HUDEP-2 (cell line): ENCODE measurements around the gene GPR153.
A peak's percentile ranks its signal among the peaks of the same experiment; 100 is the strongest.
"Not testable (repeated sequence)": the region's sequence is repeated elsewhere in the genome, so short reads cannot be mapped to it uniquely, and the experiment has no call there.

Source experiments
- DNase-seq, 76 experiments: peaks; one replicate each; lab custom pipeline; 2025; ENCODE audit not compliant: unreplicated experiment in 76 of 76; lab: John Stamatoyannopoulos, UW

The GPR153 gene

DNA sequence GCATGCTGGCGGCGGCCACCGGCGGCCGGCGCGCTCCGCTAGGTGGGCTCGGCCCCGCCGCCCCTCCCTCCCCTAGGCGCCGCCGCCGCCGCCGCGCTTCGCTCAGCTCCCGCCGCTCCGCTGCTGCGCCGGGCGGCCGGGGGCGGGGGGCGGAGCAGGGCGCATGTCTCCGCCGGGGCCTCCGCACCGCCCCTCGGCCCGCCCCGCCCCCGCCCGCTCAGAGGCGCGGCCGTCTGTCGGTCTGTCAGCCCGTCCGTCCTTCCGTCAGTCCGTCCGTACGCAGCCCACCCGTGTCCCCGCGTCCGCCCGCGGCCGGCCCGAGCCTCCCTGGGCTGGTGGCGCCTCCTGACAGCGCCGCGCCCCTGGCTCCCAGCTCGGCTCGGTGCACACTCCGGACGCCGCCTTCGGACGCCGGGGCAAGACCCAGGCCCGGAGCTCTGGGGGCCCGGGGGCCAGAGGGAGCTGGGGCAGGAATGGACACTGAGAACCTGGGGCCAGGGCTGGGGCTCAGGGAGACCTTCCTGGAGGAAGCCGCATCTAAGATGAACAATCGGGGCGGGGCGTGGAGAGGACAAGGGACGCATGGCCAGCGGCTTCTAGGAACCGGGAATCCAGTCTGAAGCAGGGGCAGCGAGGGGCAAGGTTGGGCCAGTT lies at the start of gene GPR153:
Gene GPR153 (minus strand): TSS at position 138 of the 654 bp plus-strand sequence. CDS start 6,193 bp downstream, outside the sequence.
- DNase-seq, result peak in 33 of 76 experiments; percentile 8 to 60 (median 30)

- DNase-seq, result no peak
These were observed 49.4 kb upstream of the GPR153 start for GRCh38 chr1:6310116-6310848.

DNA sequence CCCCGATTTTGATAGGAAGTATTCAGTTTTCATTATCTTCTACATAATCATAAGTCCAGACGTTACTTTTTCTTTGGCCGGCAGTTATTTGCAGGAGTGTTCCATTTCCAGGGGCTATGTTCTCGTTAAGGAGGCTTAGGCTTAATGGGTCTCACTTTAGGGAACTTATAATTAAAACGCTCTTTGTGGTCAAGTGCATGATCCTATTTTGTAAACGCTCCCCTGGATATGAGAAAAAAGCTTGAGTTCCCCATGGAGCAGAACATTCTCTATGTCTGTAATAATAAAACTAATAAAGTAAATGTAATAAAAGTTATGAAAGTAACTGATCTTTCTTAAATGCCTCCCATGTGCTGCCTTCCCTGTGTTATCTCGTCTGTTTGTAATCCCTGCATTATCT lies 48.7 kb upstream of the GPR153 start:
- no peak for DNase-seq

GRCh38 chr1:6308449-6308848 lies 47.6 kb upstream of the GPR153 start:
- no peak for DNase-seq

DNA sequence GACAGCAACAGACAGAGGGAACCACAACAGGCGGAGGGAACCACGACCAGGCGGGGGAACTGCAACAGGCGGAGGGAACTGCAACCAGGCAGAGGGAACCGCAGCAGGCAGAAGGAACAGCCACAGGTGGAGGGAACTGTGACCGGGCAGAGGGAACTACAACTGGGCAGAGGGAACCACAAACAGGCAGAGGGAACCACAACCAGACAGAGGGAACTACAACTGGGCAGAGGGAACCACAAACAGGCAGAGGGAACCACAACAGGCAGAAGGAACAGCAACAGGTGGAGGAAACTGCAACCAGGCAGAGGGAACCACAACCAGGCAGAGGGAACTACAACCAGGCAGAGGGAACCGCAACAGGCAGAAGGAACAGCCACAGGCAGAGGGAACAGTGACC lies 46.8 kb upstream of the GPR153 start:
- DNase-seq, result not testable (repeated sequence)

GRCh38 chr1:6307099-6307498 lies 46.2 kb upstream of the GPR153 start:
- no peak for DNase-seq

DNA sequence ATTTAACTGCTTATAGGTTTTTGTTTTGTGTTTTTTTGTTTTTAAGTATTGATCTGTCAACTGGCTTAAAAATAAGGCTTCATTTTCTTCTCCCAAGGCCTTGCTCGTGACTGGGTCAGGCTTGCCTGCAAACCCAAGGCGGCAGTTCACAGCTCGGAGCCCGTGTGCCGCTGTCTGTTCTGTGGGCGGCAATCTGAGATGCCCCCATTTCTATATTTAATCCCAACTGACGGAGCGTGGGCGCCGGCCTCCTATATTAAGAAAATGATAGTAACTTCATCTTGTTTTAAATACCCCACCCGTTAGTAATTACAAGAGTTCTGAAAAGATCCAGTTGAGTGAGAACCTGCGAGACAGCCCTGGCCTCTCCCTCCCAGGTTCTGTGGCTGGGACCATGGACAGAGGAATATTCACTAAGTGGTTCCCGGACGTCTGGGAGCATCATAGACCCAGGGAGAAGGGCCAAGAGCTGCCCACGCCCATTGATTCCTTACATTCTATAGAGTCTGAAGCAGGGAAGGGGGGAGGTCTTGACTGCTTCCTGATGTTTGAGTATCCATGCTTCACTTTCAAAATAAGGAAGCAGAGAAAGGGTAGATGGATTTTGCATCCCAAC lies 42.6 kb upstream of the GPR153 start:
- no peak for DNase-seq

DNA sequence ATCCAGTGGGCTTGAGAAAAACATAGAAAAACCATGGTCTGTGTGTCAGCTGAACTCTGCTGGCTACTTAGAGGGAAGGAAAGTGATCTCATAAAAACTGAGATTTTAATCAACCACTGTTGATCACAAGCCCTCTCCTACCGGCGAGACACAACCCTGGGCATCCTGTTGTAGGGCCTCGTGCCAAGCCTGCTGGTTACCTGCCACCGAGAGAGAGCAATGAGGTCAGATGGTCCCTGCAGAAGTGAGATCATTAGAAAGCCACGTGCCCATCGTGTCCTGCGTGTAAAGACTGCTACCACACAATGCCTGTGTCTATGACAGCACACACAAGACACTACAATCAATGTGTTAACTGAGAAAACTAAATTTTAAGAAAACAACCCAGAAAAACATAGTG lies 41.7 kb upstream of the GPR153 start:
- DNase-seq, result no peak

DNA sequence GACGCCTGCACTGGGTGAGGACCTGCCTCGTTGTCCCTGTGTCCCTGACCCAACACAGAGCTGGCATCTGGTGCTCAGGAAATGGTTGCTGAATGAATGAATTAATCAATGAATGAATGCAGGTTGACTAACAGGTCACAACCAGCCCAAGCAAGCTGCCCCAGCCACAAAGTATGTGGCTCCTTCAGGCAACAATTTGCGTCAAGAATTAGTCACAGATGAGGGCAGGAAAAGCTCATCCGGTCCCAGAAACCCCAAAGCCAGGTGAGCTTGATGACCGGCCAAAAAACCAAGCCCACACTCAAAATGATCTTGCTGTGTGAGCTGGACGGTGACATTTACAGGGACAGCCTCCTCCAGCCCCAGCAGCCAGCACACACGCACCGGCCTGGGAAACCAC lies 40.6 kb upstream of the GPR153 start:
- no peak for DNase-seq

DNA sequence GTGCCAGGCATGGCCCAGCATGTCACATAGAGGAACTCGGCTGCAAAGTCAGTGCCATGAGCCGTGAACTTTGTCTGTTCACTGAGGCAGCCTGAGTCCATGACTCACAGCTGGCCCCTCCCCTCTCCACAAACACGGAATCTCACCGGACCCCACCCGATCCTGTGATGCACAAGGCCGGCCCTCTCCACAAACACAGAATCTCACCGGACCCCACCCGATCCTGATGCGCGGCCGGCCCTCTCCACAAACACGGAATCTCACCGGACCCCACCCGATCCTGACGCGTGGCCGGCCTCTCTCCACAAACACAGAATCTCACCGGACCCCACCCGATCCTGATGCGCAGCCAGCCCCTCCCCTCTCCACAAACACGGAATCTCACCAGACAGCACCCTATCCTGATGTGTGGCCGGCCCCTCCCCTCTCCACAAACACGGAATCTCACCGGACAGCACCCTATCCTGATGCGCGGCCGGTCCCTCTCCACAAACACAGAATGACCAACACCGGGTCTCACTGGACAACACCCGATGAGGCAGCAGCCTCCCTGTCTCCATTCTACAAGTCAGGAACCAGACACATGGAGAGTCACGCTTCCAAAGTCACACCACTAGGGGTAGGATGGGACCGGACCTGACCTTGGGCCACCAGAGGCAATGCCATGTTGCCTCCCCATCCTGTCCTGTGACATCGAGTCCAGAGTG lies 39.6 kb upstream of the GPR153 start:
- no peak for DNase-seq

DNA sequence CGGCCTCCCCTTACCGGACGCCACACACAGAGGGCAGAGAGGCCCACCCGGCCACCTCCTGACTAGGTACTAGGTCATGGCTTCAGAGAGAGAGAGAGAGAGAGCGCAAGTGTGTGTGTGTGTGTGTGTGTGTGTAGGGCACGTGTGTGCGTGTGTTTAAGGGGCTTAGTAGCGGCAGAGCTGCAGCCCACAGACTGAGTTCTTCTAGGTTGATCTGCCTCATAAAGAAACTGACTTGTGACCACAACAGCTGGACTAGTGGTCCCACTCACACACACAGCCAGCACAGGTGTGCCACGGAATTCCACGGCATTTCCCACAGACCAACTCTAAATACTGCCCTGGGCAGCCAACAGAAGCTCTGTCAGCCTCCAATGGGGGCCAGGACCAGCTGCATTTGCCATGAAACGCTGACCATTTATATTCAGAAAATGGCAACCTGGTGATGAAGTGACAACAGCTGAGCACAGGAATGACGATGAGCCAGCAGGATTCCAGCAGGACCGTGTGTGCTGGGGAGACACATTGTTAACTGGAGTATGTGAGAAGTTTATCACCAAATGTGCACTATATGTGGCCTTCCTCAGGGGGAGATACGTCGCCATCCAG lies 38.8 kb upstream of the GPR153 start:
- no peak for DNase-seq

- no peak for DNase-seq
These were observed 38.1 kb upstream of the GPR153 start for GRCh38 chr1:6298940-6299465.

DNA sequence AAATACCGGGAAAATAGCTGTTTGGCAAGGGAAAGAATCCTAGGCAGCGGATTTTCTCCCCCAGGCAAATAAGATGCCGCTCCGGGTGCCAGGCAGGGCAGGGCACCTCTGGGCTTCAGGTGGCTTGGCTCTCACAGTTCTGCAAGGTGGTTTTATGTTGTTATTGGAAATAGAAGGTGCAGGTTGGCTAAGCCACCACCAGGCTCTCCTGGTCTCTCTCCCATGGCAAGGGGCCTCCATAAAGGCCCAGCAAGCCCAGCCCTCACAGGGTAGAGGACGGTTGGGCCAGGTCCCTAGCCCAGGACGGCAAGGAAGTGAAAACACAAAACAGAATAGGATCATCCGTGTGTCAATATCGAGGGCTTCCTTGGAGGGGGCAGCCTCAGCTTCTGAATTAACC lies 37.6 kb upstream of the GPR153 start:
- no peak for DNase-seq

GRCh38 chr1:6295910-6296309 lies 35.0 kb upstream of the GPR153 start:
- DNase-seq, result no peak

GRCh38 chr1:6294890-6295556 lies 34.1 kb upstream of the GPR153 start:
- no peak for DNase-seq

GRCh38 chr1:6294080-6294889 lies 33.4 kb upstream of the GPR153 start:
- no peak for DNase-seq

GRCh38 chr1:6292102-6292501 lies 31.2 kb upstream of the GPR153 start:
- DNase-seq, result no peak

DNA sequence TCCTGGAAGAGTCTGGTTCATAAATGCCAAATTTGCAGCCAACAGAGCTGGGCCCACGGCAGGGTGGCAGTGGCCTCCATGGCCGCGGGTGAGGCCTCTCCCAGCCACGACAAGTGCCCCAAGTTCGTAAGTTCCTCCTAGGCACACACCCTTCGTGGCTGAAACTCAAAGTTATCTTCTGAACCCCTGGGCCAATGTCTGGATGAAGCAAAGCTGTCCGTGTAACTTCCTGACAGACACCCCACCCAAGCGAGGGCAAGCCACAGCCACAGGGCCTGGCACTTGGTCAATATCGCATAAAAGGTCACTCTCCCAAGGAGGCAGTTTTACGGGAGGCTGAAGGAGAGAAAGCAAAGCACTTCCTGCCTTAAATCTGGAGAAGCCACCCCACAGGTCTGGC lies 27.8 kb upstream of the GPR153 start:
- DNase-seq, result no peak

DNA sequence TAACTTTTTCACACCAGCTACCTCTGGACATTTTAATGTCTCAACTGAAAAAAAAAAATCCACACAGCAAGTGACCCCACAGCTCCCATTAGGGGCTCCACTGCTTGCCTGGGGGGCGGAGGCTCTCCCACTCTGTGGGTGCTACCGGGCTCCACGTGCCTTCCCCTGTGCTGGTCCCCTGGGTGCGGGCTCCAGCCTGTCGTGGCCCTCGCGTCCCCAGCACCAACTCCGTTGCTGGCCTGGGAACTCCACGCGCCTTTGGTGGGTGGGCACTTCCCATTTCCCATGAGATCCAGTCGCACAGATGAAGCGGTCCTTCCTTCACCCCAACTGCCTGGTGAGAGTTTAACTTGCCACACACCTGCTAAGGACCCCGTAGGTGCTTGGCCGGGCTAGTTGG lies 27.1 kb upstream of the GPR153 start:
- no peak for DNase-seq
